ENCODE data around the gene DDX51.

DDX51 gene

GRCh38 chr12:132117558-132117875 is 26.6 kb downstream of the DDX51 start:
- Histone ChIP-seq H3K27ac (no peak overlapping the region), H3K36me3 (replicated peaks) (peaks cover 58% of the 10 kb centered on the region), H3K27me3 (replicated peaks) (no peaks in the 10 kb centered on the region), H3K4me3 (ENCODE audit: low read depth, low read length) (no peak overlapping the region)
- TF ChIP-seq CTCF (IDR thresholded peaks at IDR 0.05; ENCODE audit: low read depth, low read length, missing control alignments): no peak
- in situ Hi-C loops (cut with HindIII; ENCODE audit: low pct_ligation_motif_present, low sequenced_read_pairs): no loop called here
- no peak for DNase-seq

GRCh38 chr12:132116709-132117557 is 27.2 kb downstream of the DDX51 start:
- Histone ChIP-seq H3K27ac (no peak overlapping the region), H3K27me3 (replicated peaks) (no peaks in the 10 kb centered on the region), H3K4me3 (ENCODE audit: low read depth, low read length) (no peak overlapping the region), H3K36me3 (replicated peaks) (peaks cover 53% of the 10 kb centered on the region)
- TF ChIP-seq CTCF (IDR thresholded peaks at IDR 0.05; ENCODE audit: low read depth, low read length, missing control alignments): no peak
- DNase-seq: no peak
- in situ Hi-C loops (cut with HindIII; ENCODE audit: low pct_ligation_motif_present, low sequenced_read_pairs): no loop called here

GRCh38 chr12:132115500-132115899 is 28.6 kb downstream of the DDX51 start:
- in situ Hi-C loops (cut with HindIII; ENCODE audit: low pct_ligation_motif_present, low sequenced_read_pairs): no loop called here
- TF ChIP-seq CTCF (IDR thresholded peaks at IDR 0.05; ENCODE audit: low read depth, low read length, missing control alignments): no peak
- H3K36me3 ChIP-seq (replicated peaks): peaks cover 58% of the 10 kb centered on the region
- no peak overlapping the region for H3K4me3 ChIP-seq (ENCODE audit: low read depth, low read length)
- no peak overlapping the region for H3K27ac ChIP-seq
- no peak for DNase-seq
- no peaks in the 10 kb centered on the region for H3K27me3 ChIP-seq (replicated peaks)

- H3K4me3 ChIP-seq (ENCODE audit: low read depth, low read length): no peak overlapping the region
- no peak for TF ChIP-seq CTCF (IDR thresholded peaks at IDR 0.05; ENCODE audit: low read depth, low read length, missing control alignments)
- DNase-seq: no peak
- peaks cover 62% of the 10 kb centered on the region for H3K36me3 ChIP-seq (replicated peaks)
- no peaks in the 10 kb centered on the region for H3K27me3 ChIP-seq (replicated peaks)
- in situ Hi-C loops (cut with HindIII; ENCODE audit: low pct_ligation_motif_present, low sequenced_read_pairs): no loop called here
- no peak overlapping the region for H3K27ac ChIP-seq
Observed at GRCh38 chr12:132114667-132115066, 29.5 kb downstream of the DDX51 start.

GRCh38 chr12:132111654-132112304 is 32.3 kb downstream of the DDX51 start:
- in situ Hi-C loops (cut with HindIII; ENCODE audit: low pct_ligation_motif_present, low sequenced_read_pairs): no loop called here
- Histone ChIP-seq H3K27me3 (replicated peaks) (no peaks in the 10 kb centered on the region), H3K36me3 (replicated peaks) (peaks cover 57% of the 10 kb centered on the region), H3K4me3 (ENCODE audit: low read depth, low read length) (no peak overlapping the region), H3K27ac (no peak overlapping the region)
- no peak for TF ChIP-seq CTCF (IDR thresholded peaks at IDR 0.05; ENCODE audit: low read depth, low read length, missing control alignments)
- DNase-seq: no peak
